Panc1 (cell line): ENCODE measurements around the gene NGEF. TPM values are rescaled to one million over a fixed set of nuclear protein-coding genes. Genes with fewer than 3 reads are reported as not detected.

Experiments used
- total RNA-seq: library from RNA; stranded (reverse); gene quantifications from one replicate; pipeline ENCODE4 v1.2.1, GENCODE V29; 2021; ENCODE audit not compliant: unreplicated experiment

The NGEF gene
- total RNA-seq, 1 experiment from 2014 or later, result 17.8 TPM

Other genes starting within 250 kb of the NGEF start
- 1.1 TPM for gene KCNJ13, start 236.7 kb downstream of the NGEF start, total RNA-seq
- 6.8 TPM for gene SNORC, start 143.0 kb downstream of the NGEF start, total RNA-seq
- not detected for gene NEU2, start 19.4 kb upstream of the NGEF start, total RNA-seq
- gene INPP5D, start 47.1 kb upstream of the NGEF start, total RNA-seq, result 0.39 TPM
- gene ATG16L1, start 238.4 kb upstream of the NGEF start, total RNA-seq, result 52.3 TPM